GM12865 (cell line): ENCODE results near the gene SUN1.

Source experiments
- DNase-seq: peaks from one replicate; pipeline ENCODE4 v3.0.0; 2010; ENCODE audit warnings: low read depth
- H3K4me3 ChIP-seq: 2 replicates; pipeline ENCODE4 v1.5.1; 2011; ENCODE audit warnings: mild to moderate bottlenecking, low read depth, low read length, control low read depth
- CTCF ChIP-seq: IDR thresholded peaks from 2 replicates; pipeline ENCODE4 v1.5.1; 2011; ENCODE audit warnings: low read length, control low read depth, low read depth, inconsistent platforms; ENCODE audit not compliant: insufficient read depth; ENCODE audit errors: missing control alignments

Gene SUN1

GRCh38 chr7:824081-824480 lies 8.2 kb upstream of the SUN1 start:
- H3K4me3 ChIP-seq: no peak overlapping the region
- no peak for TF ChIP-seq CTCF
- DNase-seq: no peak

- DNase-seq: no peak
- no peak overlapping the region for H3K4me3 ChIP-seq
- no peak for TF ChIP-seq CTCF
These were observed 7.6 kb upstream of the SUN1 start for GRCh38 chr7:824664-825063.

- no peak overlapping the region for H3K4me3 ChIP-seq
- TF ChIP-seq CTCF: no peak
- DNase-seq: no peak
These were observed 6.9 kb upstream of the SUN1 start for GRCh38 chr7:825386-825785.

- TF ChIP-seq CTCF: no peak
- no peak for DNase-seq
- no peak overlapping the region for H3K4me3 ChIP-seq
These were observed 5.9 kb upstream of the SUN1 start for GRCh38 chr7:826230-826917.

- DNase-seq: no peak
- no peak for TF ChIP-seq CTCF
- H3K4me3 ChIP-seq: no peak overlapping the region
These were observed 3.3 kb upstream of the SUN1 start for GRCh38 chr7:828793-829561.

- H3K4me3 ChIP-seq: no peak overlapping the region
- no peak for TF ChIP-seq CTCF
- no peak for DNase-seq
These were observed 2.2 kb upstream of the SUN1 start for GRCh38 chr7:830069-830468.
